ENCODE data around the gene SH2B3.

DNA sequence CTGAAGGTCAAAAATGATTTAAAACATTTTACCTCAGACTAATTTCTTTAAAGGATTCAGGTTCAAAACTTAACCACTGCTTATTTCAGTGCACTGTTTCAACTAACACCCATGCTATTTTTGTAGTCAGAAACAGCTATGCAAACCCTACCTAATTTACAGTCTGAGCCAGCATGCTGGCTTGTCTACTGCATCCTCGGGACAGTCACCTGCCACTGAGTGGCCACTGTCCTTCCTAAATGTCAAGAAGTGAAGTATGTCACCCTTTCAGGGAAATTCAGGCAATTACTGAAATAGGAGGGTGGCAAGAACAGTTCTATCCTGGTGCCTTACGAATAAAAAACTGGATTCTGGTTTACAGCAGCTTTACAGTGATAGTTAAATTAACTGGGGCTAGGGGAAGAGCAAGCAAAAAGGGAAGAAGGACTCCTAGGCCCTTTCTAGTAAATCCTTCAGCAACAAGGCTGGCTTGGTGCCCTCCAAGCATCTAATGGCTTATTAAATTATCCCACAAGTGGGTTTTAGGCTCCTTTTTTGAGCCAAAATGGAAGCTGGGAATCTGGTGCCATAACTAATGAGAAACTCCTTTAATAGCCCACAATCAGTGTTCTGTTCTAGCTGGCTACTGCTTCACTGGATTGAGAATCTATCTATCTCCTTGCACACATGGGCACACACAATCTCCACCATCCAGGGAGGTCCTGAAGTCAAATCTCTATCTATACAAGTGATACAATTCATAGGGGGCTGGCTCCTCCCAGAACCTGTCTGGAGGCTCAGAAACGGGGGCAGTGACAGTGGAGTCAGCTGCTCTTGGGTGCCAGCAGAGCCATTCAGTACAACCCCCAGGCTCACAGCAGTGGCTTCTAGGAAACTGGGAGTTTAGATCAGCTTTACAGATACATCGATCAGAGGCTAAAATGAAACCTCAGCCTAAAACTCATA lies 43.4 kb downstream of the SH2B3 start:
- TF ChIP-seq POLR2A (IDR thresholded peaks at IDR 0.05; ENCODE audit: low read length): no peak
- TF ChIP-seq GATA1 (IDR thresholded peaks at IDR 0.05; ENCODE audit: low read depth, low read length): no peak
